MCF 10A (cell line): ENCODE measurements around the gene CFAP100. TPM values are rescaled to one million over a fixed set of nuclear protein-coding genes. Genes with fewer than 3 reads are reported as not detected.
A peak's percentile ranks its signal among the peaks of the same experiment; 100 is the strongest.

ENCODE experiments used
- BruUV-seq: library from RNA; stranded (reverse); fragments of 400-500 nt; replicated peaks from 2 replicates; lab custom pipeline; 2021; lab: Mats Ljungman, UMichigan
- CTCF ChIA-PET: fragments of 300-600 bp; sonication (Branson Sonifier 250); formaldehyde crosslinking; extraction: SDS; loops from one replicate; lab custom pipeline; 2021; ENCODE audit warnings: antibody characterized with exemption, inconsistent platforms; lab: Yijun Ruan, JAX
- POLR2A ChIA-PET: fragments of 300-600, 350-650 bp; sonication (Branson Sonifier 250); formaldehyde crosslinking; extraction: SDS; loops from one replicate; lab custom pipeline; 2020; ENCODE audit warnings: antibody characterized with exemption, inconsistent platforms; lab: Yijun Ruan, JAX
- DNase-seq: peaks from one replicate; pipeline ENCODE4 v3.0.0-alpha.2; 2018; ENCODE audit not compliant: unreplicated experiment
- H3K27ac Mint-ChIP-seq: one replicate; pipeline ENCODE4 v1.8.0; 2022; ENCODE audit warnings: mild to moderate bottlenecking, low read depth, mixed read lengths; ENCODE audit not compliant: unreplicated experiment
- H3K27me3 Mint-ChIP-seq: one replicate; pipeline ENCODE4 v1.8.0; 2022; ENCODE audit warnings: mixed read lengths; ENCODE audit not compliant: insufficient read depth, unreplicated experiment
- H3K36me3 Mint-ChIP-seq: one replicate; pipeline ENCODE4 v1.8.0; 2022; ENCODE audit warnings: mild to moderate bottlenecking, moderate library complexity, mixed read lengths; ENCODE audit not compliant: insufficient read depth, unreplicated experiment
- H3K4me1 Mint-ChIP-seq: one replicate; pipeline ENCODE4 v1.8.0; 2022; ENCODE audit warnings: mixed read lengths; ENCODE audit not compliant: insufficient read depth, unreplicated experiment
- H3K4me3 Mint-ChIP-seq: one replicate; pipeline ENCODE4 v1.8.0; 2022; ENCODE audit warnings: mild to moderate bottlenecking, moderate library complexity, mixed read lengths; ENCODE audit not compliant: unreplicated experiment
- H3K9me3 Mint-ChIP-seq: one replicate; pipeline ENCODE4 v1.8.0; 2022; ENCODE audit warnings: mixed read lengths; ENCODE audit not compliant: unreplicated experiment
- intact Hi-C: fragments of 100-400 bp; cut with micrococcal nuclease; formaldehyde crosslinking; loops from 2 replicates; pipeline ENCODE4 v1.14.1; 2022
- total RNA-seq: library from RNA; stranded (reverse); gene quantifications from 2 replicates; pipeline ENCODE4 v1.2.3, GENCODE V29; 2022
- TF ChIP-seq, protein P1 (sequence below): fragments of 200-600 bp; IDR thresholded peaks from one replicate; pipeline ENCODE4 v1.8.0; 2022; ENCODE audit warnings: antibody characterized with exemption, mild to moderate bottlenecking; ENCODE audit not compliant: unreplicated experiment

The CFAP100 gene
- total RNA-seq, 1 experiment from 2014 or later, result not detected

DNA sequence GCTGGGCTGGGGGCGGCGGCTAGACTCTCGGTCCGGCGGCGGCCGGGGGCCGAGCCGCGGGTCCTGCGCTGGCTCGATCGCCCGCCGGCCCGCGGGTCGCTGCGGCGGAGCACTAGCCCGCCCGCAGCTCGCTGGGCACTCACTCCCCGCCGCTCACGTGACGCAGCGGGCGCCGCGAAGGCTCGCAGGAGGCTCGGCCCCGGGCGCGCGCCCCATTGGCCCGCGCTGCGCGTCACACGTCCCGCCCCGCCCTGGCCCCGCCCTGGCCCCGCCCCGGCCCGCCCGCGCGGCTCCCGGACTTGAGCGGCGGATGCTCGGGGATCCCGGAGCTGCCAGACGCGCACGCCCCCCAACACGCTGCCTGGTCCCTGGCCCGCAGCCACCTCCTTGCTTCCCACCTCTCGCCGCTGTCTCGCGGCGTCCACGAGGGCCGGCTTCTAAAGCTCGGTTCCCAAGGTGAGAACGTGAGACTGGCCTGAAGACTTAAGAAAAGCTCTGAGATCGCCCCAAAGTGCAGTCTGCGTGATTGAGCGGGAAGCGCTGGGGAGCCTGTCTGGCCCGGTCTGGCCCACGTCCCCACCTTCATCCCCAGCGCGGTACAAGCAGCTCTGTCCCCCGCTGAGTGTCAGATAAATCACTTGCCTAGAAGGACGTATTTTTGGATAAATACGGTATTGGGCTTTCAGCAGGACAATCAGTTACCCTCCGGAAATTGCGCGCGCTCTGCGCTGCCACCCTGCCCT lies 37.2 kb upstream of the CFAP100 start, which contains the start of gene KLF15:
Gene KLF15 (minus strand): TSS at position 114 of the 743 bp plus-strand sequence. CDS start 4,486 bp downstream, outside the sequence.
- Mint-ChIP-seq H3K4me1 (peaks cover 4% of the 10 kb centered on the region), H3K27me3 (no peaks in the 10 kb centered on the region), H3K9me3 (no peaks in the 10 kb centered on the region), H3K27ac (peak within 1 kb of the TSS; percentile 69), H3K4me3 (peak within 1 kb of the TSS; percentile 81), H3K36me3 (no peaks in the 10 kb centered on the region)
- ChIA-PET CTCF (interaction anchor here (0.5 to 0.7 kb wide), 2 partner anchors 18 to 627 kb away, joined by 3 to 4 read pairs; no protein-coding TSS in a partner anchor), POLR2A (interaction anchor here (0.6 to 1.5 kb wide), 7 partner anchors 8 to 1962 kb away, joined by 3 to 9 read pairs (median 3); no protein-coding TSS in a partner anchor)
- intact Hi-C loops, result loop anchor here (2.0 kb wide), 1 partner anchor 91 kb away; no protein-coding TSS in a partner anchor
- no TSS peak for BruUV-seq
- peak; percentile 82 for DNase-seq
- TF ChIP-seq, protein P1, sequence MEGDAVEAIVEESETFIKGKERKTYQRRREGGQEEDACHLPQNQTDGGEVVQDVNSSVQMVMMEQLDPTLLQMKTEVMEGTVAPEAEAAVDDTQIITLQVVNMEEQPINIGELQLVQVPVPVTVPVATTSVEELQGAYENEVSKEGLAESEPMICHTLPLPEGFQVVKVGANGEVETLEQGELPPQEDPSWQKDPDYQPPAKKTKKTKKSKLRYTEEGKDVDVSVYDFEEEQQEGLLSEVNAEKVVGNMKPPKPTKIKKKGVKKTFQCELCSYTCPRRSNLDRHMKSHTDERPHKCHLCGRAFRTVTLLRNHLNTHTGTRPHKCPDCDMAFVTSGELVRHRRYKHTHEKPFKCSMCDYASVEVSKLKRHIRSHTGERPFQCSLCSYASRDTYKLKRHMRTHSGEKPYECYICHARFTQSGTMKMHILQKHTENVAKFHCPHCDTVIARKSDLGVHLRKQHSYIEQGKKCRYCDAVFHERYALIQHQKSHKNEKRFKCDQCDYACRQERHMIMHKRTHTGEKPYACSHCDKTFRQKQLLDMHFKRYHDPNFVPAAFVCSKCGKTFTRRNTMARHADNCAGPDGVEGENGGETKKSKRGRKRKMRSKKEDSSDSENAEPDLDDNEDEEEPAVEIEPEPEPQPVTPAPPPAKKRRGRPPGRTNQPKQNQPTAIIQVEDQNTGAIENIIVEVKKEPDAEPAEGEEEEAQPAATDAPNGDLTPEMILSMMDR, result no peak

- CTCF ChIA-PET, result interaction anchor here (0.5 to 1.1 kb wide), 4 partner anchors 17 to 626 kb away, joined by 3 to 4 read pairs (median 3); no protein-coding TSS in a partner anchor
Observed at GRCh38 chr3:126358038-126358815, 36.5 kb upstream of the CFAP100 start.

GRCh38 chr3:126358816-126359181 lies 35.9 kb upstream of the CFAP100 start:
- Mint-ChIP-seq H3K27me3 (no peaks in the 10 kb centered on the region), H3K9me3 (no peaks in the 10 kb centered on the region), H3K36me3 (no peaks in the 10 kb centered on the region), H3K27ac (no peak overlapping the region), H3K4me3 (no peak overlapping the region), H3K4me1 (peaks cover 4% of the 10 kb centered on the region)
- POLR2A ChIA-PET, result no interaction called here
- TF ChIP-seq, protein P1, result no peak
- no peak for DNase-seq
- CTCF ChIA-PET, result interaction anchor here (1.1 kb wide), 1 partner anchor 131 kb away, joined by 3 read pairs; no protein-coding TSS in a partner anchor
- BruUV-seq, result no TSS peak
- intact Hi-C loops, result no loop called here

More at GRCh38 chr3:126358038-126358815, 36.5 kb upstream of the CFAP100 start:
- intact Hi-C loops, result no loop called here
- Mint-ChIP-seq H3K36me3 (no peaks in the 10 kb centered on the region), H3K27ac (no peak overlapping the region), H3K27me3 (no peaks in the 10 kb centered on the region), H3K4me3 (peak overlapping the region; percentile 75), H3K9me3 (no peaks in the 10 kb centered on the region), H3K4me1 (peaks cover 4% of the 10 kb centered on the region)
- BruUV-seq, result no TSS peak
- TF ChIP-seq, protein P1, result no peak
- POLR2A ChIA-PET, result interaction anchor here (0.6 to 1.5 kb wide), 6 partner anchors 9 to 1963 kb away, joined by 3 to 9 read pairs (median 3); no protein-coding TSS in a partner anchor
- peak; percentile 43 for DNase-seq
